Islet precursor cell (in vitro differentiated cells): ENCODE measurements around the gene SLC39A8.
"Not testable (repeated sequence)": the region's sequence is repeated elsewhere in the genome, so short reads cannot be mapped to it uniquely, and the experiment has no call there.

Experiments
- DNase-seq: peaks from one replicate; pipeline ENCODE4 v3.0.0-alpha.2; 2018

SLC39A8 gene

GRCh38 chr4:102344954-102345794 lies at the start of gene SLC39A8:
SLC39A8 (minus strand) TSS chr4:102345482; CDS start chr4:102344662, 820 bp downstream.
- DNase-seq: peak; percentile 95

- DNase-seq: peak; percentile 55
Observed at GRCh38 chr4:102392033-102392744, 46.9 kb upstream of the SLC39A8 start.

GRCh38 chr4:102390438-102390837 lies 45.2 kb upstream of the SLC39A8 start:
- DNase-seq: no peak

- DNase-seq: no peak
Observed at GRCh38 chr4:102388611-102389010, 43.3 kb upstream of the SLC39A8 start.

- DNase-seq: peak; percentile 72
Observed at GRCh38 chr4:102387552-102388150, 42.4 kb upstream of the SLC39A8 start.

GRCh38 chr4:102386966-102387365 lies 41.7 kb upstream of the SLC39A8 start:
- DNase-seq: no peak

- DNase-seq: not testable (repeated sequence)
Observed at GRCh38 chr4:102380253-102380652, 35.0 kb upstream of the SLC39A8 start.

GRCh38 chr4:102362922-102363432 lies 17.7 kb upstream of the SLC39A8 start:
- DNase-seq: no peak

GRCh38 chr4:102358128-102358527 lies 12.8 kb upstream of the SLC39A8 start:
- no peak for DNase-seq

GRCh38 chr4:102357637-102358036 lies 12.4 kb upstream of the SLC39A8 start:
- not testable (repeated sequence) for DNase-seq

GRCh38 chr4:102356562-102357202 lies 11.4 kb upstream of the SLC39A8 start:
- DNase-seq: no peak

- no peak for DNase-seq
Observed at GRCh38 chr4:102355748-102356147, 10.5 kb upstream of the SLC39A8 start.

GRCh38 chr4:102354671-102355454 lies 9.6 kb upstream of the SLC39A8 start:
- DNase-seq: no peak

GRCh38 chr4:102352781-102353180 lies 7.5 kb upstream of the SLC39A8 start:
- DNase-seq: no peak

GRCh38 chr4:102350634-102351033 lies 5.4 kb upstream of the SLC39A8 start:
- DNase-seq: no peak

- DNase-seq: no peak
Observed at GRCh38 chr4:102348701-102349100, 3.4 kb upstream of the SLC39A8 start.

GRCh38 chr4:102345795-102346100 lies 466 bp upstream of the SLC39A8 start:
- DNase-seq: no peak

GRCh38 chr4:102344520-102344953 lies 745 bp downstream of the SLC39A8 start:
- peak; percentile 87 for DNase-seq

- DNase-seq: no peak
Observed at GRCh38 chr4:102343964-102344519, 1.2 kb downstream of the SLC39A8 start.

- DNase-seq: no peak
Observed at GRCh38 chr4:102342404-102343074, 2.7 kb downstream of the SLC39A8 start.

GRCh38 chr4:102341201-102341600 lies 4.1 kb downstream of the SLC39A8 start:
- no peak for DNase-seq
